Hindlimb muscle (tissue), 1 donor: ENCODE data around the gene SLN. TPM values are rescaled to one million over a fixed set of nuclear protein-coding genes. Genes with fewer than 3 reads are reported as not detected.

ENCODE experiments used
- DNase-seq: peaks from one replicate; pipeline ENCODE4 v3.0.0-alpha.2; 2013
- polyA plus RNA-seq: library from polyadenylated mRNA; unstranded; fragments of 120-200 nt; gene quantifications from one replicate; pipeline ENCODE4 v1.2.1, GENCODE V29; 2013; ENCODE audit not compliant: insufficient read length

SLN gene
- polyA plus RNA-seq, 1 donor = 2,272 TPM

DNA sequence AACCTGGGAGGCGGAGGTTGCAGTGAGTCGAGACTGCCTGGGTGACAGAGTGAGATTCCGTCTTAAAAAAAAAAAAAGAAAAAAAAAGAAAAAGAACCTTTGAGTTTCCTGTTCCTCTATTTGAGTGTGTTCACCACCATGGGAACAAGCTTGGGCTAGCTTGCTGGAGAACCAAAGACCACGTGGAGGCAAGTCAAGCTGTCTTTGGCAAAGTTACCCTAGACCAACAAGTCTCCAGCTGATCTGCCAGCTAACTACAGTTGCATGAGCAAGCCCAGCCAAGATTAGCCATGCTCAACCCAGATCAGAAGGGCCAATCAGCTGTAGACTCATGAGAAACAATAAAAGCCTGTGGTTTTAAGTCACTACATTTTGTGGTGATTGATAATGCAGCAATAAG lies 29.7 kb downstream of the SLN start:
- no peak for DNase-seq

DNA sequence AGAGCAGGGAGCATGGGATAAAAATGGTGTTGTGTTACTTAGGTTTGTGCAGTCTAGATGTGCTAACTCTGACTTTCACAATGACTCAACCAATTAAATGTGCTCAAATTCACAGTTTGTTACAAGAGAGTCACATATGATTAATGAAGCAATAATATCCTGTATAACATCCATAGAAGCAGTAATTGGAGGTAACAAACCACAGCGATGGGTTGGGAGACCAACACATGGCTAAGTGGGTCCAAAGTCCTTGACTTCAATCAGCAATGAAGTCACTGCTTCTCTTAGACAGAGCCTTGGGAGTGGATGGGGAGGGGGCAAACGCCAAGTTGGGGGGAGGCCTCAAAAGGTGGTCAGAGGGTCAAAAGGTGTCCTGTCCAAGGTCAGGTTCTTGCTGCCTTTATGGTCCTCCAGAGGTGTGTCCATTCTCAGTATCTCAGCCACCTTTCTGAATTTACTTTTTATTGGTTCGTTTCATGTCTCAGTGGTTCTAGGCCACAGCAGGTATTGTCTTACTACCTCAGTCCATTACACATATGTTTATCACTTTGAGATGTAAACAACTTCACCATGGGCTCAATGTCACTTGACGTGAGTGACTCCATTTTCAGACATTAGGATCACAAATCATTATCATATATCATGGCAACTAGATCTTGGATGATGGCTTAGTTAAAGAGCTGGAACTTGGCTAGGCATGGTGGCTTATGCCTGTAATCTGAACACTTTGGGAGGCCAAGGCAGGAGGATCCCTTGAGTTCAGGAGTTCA lies 32.4 kb downstream of the SLN start:
- DNase-seq = no peak

DNA sequence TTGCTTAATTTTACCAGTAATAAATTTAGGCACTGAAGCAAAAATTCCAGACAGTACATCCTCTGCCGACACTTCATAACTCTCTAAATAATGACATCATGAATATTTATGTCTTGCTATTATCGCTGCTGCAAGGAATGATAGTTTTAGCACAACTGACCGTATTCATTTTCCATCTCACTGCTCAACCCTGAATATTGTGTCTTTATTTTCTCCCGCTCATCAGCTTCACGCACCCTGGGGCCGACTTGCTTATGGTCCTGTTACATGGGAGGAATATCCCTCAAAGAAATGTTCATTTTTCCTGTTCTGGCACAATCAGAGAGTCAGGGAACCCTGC lies 33.3 kb downstream of the SLN start:
- DNase-seq = no peak

DNA sequence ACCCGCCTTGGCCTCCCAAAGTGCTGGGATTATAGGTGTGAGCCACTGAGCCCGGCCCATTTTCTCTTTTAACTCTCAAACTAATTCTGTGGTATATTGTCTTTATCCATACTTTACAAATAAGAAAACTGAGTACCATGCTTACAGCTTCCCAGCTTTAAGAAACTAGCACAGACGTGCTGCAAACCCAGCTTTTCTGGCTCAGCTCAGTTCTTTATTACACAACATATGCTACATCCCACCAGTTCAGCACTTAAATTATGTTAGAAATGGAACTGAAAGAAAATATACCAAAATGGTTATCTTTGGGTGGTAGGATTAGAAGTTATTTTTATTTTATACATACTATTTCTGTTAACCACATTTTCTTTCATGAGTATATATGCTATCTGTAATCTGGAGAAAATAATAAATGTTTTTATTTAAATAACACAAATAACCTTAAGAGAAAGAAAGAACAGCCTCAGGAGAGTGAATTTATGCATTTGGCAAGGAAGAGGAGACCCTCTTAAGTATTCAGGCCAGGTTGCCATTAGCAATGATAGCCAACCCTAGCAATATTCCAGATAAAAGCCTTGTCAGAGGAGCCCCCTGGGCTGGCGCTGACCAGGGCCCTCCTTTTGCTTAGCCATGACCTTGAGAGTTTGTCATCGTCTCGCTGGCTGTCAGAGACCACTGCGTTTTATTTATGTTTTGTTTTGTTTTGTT lies 33.8 kb downstream of the SLN start:
- no peak for DNase-seq

DNA sequence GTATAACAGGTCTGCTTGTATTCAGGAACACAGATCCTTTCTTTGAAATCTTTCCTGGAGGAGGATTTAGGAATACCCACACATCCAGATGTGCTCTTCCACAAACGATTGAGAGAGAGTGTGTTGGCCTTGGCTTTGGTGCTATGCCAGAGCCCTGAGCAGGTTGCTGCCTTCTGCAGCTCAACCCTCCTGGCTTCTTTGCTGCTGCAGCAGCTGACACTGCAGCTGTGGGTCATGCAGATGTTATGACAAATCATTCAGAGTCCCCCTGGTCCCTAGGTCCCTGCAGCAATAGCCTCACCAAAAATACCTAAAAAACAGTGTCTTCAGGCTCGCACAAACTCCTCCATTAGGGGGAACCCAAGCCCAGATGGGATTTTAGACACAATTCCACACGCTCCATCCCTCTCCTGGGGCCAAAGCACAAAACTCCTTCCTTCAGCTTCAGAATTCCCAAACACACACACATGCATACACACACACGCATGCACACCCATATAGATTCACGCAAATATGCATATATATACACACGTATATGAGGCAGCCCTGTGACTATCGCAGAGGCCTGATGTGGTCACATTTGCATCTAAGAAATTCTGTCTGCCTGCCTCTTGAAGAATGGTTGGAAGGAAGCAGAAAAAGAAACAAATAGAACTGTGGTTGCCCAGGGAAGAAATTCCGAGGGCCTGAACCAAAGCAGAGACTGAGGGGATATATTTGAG lies 35.4 kb downstream of the SLN start:
- no peak for DNase-seq

- no peak for DNase-seq
Observed at GRCh38 chr11:107675902-107676301, 36.0 kb downstream of the SLN start.

- DNase-seq = no peak
Observed at GRCh38 chr11:107669893-107670601, 41.8 kb downstream of the SLN start.

DNA sequence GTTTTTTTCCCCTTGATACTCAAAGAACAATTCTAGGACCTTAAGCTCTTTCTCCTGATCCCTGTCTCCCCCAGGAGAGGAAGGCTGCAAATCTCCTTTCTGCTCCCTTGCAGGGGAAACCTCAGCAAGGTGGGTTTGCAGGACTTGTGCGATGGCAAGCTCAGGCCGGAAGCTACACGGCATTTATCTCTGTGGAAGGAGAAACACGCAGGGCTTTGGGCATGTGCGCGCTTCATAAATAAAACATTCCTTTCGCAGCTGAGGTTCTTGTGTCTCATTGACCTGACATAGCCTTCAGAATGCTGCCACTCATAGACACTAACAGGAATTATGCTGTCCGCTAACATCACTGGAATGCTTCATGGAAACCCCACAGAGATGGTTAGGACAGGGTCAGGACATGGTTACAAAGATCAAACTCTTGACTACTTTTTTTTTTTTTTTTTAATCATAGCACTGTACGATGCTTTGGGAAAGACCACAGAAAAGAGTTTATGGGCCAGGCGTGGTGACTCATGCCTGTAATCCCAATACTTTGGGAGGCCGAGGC lies 42.6 kb downstream of the SLN start:
- no peak for DNase-seq

- DNase-seq = no peak
Observed at GRCh38 chr11:107666911-107667613, 44.8 kb downstream of the SLN start.

DNA sequence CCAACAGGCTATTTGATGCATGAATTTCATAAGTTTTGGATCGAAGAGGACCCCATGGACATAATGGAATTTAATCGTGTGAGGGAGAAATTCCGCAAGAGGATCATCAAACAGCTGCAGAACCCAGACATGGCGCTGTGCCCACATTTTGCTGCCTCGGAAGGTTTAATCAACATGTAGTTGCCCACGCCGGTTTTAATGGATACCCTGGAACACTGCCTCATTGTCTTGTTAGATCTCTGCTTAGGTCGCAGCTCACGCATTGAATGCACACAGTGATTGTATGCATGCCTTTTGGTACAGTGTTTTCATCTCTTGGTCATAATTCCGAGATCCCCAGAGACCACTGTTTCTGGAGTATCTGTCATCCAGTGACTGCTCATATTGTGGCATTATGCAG lies 46.8 kb downstream of the SLN start:
- no peak for DNase-seq

DNA sequence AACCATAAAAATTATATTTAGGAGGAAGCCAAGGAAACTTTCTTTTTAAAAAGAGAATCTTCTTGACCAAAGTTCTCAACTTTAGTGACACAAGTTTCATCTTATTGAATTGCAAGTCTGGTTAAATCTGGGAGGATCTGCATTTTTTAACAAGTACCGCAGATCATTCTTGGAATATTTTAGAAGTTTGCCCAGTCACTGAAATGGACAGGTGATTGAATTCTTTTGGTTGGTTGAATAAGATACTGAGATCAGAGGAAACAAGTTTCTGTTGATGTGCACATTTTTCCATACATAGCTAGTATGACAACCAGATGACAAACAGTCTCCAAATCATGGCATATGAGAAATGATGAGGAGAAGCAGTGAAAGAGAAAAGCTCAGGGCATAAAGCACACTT lies 50.2 kb downstream of the SLN start:
- DNase-seq = no peak

DNA sequence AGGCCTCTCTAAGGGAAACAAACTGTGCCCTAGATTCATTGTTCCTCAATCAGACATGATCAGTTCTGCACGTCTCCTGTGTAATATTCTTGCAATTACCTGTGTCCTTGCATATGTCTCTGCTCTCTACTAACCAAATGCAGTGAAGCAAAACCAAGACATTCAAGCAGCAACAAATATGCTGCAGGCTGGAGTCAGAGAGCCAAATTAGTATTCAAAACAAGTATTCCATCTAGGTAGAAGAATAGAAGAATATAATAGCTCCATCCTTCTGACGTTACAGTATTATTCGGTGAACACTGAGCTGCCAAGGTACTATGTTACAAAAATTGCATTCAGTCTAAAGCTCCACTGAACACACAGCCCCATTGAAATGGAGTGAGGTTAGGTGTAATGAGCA lies 51.8 kb downstream of the SLN start:
- DNase-seq = no peak

DNA sequence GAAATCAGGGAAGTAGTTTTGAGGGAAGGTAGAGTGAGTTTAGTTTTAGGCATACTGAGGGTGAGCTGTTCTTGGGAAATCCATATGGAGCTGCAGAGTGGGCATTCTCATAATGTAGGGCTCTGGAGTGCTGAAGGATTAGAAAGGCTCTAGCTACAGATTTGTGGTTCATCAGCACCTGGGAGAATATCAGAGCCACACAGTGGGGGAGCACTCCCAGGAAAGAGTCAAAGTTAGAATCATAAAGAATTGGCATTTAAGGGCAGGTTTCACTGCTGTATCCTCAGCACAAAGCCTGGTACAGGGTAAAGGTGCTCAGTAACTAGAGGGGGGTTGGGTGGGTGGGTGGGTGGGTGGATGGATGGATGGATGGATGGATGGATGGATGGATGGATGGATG lies 52.5 kb downstream of the SLN start:
- no peak for DNase-seq

Other genes starting within 250 kb of the SLN start
- 7.1 TPM for gene ALKBH8, start 146.3 kb downstream of the SLN start, polyA plus RNA-seq
- gene ELMOD1, start 120.9 kb downstream of the SLN start, polyA plus RNA-seq = 6.9 TPM
- gene SLC35F2, start 146.7 kb upstream of the SLN start, polyA plus RNA-seq = 4.5 TPM
- 0.49 TPM for gene RAB39A, start 216.4 kb upstream of the SLN start, polyA plus RNA-seq